OCI-M2 (cell line): ENCODE results near the gene AEBP1.
"Not testable (repeated sequence)": the region's sequence is repeated elsewhere in the genome, so short reads cannot be mapped to it uniquely, and the experiment has no call there.

ENCODE experiments used
- DNase-seq: peaks from one replicate; lab custom pipeline; 2025; ENCODE audit not compliant: unreplicated experiment; lab: John Stamatoyannopoulos, UW

Gene AEBP1

DNA sequence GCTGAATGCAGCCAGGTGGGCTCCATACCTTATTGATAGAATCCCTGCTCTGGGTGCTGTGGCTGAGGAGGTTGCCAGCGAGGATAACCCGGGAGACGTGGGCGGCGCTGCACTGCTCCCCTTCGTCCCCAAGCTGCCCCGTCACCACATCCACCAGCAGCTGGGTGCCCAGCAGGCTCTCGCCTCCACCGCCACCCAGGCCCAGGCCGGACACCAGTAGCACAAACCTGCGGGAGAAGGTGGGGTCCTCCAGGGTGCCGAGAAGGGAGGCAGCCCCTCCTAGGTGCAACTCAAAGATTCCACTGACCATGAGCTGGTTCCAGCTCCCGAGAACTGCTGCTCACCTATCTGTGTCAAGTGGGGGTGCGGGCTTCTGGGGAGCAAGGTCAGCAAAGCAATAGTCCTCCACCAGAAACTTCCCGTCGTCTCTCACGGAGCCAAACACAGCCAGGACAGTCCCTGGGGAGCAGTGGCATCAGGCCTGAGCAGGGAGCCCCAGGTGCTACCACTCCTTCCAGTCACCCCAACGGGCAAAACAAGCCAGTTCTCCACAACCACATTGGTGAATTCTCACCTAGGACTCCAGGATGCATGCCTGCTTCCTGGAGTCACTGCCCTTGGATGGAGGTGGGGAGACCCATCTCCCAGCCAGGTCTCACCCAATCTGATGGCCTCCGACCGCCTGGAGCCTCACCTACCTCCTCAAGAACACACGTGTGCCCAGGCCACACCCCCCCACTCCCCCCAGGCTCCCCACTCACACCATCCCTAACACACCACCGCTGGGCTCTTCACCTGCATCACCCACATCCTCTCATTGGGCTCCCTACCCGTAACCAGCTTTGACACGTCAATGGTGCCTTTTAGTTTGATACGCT is 12.9 kb downstream of the AEBP1 start:
- DNase-seq: no peak

DNA sequence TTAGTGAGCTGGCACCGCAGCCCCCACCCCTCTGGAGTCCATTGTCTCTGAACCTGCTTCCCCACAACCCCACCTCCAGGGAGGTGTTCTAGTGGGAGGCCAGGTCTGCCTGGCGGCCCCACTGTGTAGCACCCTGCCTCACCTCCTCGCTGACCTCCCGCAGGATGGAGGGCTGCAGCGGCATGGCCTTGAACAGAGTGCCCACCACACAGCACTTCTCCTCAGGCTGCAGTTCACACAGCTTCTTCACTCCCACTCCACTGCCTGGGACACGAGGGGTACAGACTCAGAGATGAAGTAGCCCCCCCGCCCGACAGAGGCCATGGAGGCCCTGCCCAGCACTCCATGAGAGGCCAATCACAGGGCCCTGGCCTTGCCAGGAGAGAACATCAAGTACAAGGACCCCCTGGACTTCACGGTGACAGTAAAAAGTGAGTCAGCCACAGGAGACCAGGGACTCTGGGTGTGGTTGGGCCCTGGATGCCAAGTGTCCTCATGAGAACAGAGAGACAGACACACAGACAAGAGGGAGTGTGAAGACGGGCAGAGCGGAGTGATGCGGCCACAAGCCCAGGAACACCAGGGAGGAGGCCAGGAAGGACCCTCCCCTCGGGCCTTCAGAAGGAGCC is 13.8 kb downstream of the AEBP1 start:
- DNase-seq: no peak

DNA sequence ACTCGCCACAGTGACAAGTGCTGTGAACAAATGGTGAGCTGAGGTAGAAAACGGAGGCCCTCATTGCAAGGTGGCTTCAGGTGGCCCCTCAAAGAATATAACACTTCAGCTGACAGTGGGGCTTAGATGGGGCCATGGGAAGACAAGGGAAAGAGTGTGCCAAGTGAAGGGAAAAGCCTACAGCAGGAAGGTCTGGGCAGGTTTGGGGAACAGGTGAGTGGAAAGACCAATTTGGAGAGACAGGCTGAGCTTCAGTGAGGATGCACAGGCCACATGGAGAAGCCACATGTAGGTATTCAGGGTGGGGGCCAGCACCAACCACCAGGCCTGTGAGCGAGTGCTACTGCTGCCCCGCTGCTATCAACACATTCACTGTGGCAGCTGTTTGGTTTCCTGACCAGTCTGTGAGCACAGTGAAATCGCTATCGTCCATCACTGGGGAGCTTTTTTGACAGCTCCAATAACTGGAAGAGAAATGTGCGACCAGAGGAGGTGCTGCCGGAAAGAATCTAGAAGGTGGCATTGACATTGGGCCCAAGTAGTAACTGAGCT is 15.8 kb downstream of the AEBP1 start:
- no peak for DNase-seq

DNA sequence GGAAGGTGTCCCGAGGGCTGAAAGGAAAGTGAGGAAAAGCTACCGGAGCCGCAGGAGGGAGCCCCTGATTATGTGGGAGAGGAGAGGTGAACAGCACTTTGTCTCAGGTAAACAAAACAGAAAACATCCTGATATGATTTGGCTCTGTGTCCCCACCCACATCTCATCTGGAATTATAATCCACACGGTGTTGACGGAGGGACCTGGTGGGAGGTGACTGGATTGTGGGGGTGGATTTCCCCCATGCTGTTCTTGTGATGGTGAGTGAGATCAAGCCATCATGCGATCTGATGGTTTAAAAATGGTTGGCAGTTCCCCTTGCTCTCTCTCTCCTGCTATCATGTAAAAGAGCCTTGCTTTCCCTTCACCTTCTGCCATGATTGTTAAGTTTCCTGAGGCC is 16.2 kb downstream of the AEBP1 start:
- no peak for DNase-seq

DNA sequence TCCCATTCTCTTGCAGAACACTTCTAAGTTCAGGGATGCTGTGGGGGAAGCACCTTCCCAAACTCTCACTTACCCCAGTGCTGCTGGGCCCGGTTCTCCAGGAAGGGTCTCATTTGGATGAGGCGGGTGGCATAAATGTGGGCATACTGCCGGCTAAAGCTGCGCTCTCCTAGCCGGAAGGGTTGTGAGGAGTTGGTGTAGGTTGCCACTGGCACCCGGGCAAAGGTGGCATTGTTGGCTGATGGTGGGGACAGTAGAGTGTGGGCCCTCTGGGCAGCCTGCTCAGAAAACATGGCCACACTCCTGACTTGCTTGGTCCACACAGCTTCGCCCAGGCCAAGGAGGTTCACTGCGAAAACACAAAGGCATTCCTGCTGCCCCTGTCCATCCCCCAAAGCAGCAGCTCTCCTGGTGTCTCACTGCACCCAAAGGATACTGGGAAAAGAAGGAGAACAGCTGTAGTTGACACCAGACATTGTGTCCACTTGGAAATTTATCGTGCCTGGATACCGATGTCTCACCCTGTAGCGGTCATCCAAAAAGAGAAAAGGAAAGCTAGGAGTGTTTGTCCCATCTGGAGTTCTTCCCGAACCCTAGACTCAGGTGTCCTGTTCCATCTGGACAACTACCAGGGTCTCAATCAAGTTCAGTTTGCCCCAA is 17.7 kb downstream of the AEBP1 start:
- DNase-seq: no peak

DNA sequence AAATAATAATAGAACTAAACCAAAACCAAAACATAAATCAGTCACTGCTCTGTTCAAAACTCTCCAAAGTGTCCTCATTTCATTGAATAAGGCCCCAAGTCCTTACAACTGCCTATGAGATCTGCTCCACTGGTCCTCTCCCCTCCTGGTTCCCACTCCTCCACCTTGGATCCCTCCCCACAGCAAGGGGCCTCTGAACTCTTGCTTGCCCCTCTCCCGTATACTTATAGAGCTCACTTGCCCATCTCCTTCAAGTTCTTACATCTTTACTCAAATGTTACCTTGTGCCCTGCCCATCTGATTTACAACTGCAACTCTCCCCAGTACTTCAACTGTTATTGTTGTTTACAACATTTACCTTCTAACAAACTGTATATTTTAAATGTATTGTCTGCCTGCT is 18.4 kb downstream of the AEBP1 start:
- no peak for DNase-seq

DNA sequence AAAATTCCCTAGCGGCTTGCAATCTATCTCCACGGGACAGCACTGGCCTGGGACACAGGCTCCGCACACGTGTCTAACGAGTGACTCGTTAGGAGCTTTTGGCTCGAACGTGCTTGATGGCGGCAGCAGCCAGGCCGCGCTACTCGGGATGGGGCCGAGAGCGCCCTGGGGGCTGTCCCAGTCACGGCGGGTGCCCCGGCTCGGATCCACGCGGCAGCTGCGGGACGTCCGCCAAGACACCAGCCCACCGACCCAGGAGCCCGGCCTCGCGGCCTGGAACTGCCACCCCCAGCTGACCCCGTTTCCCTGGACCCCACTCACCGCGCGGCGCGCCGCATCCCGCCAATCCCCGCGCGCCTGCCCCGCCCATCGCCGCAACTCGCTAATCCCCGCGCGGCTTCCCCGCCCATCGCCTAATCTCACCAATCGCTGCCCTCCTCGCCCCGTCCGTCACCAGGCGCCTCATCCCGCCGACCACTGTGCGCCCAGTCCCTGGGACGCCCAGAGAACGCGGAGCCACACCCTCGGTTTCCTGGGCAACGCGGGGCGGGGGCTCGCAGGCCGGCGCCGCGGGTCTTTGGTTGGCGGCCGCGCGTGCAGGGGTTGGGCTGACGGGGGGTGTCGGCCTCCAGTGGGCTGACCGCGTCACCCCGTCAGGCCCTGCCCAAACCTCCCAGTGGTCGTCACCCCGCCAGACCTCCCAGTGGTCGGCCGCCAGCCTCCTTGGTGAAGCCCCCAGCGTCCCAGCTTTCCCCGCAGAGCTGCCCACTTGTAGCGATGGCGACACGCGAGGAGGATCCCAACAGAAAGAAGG is 19.3 kb downstream of the AEBP1 start, which contains the start of gene POLD2:
POLD2 (minus strand) TSS at position 359 of the 814 bp plus-strand sequence. CDS start 1,495 bp downstream, outside the sequence.
- peak; percentile 30 for DNase-seq

DNA sequence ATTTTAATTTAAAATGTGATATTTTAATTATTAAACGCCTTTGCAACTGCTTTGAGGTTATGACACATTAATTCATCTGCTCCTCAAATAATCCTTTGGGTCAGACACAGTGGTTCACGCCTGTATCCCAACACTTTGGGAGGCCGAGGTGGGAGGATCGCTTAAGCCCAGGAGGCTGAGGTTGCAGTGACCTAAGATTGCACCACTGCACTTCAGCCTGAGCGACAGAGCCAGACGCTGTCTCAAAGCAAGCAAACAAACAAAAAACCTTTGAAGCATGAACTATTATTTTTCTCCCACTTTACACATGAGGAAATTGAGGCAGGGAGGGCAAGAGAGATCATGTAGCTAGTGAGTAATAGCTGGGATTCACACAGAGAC is 20.7 kb downstream of the AEBP1 start:
- DNase-seq: no peak

DNA sequence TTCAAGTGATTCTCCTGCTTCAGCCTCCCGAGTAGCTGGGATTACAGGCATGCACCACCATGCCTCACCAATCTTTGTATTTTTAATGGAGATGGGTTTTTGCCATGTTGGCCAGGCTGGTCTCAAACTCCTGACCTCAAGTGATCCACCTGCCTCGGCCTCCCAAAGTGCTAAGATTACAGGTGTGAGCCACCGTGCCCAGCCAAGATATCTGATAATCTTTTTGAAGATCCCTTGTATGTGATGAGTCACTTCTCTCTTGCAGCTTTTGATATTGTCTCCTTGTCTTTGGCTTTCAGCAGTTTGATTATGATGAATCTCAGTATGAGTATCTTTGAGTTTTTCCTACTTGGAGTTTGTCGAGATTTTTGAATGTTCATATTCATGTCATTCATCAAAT is 22.4 kb downstream of the AEBP1 start:
- not testable (repeated sequence) for DNase-seq

DNA sequence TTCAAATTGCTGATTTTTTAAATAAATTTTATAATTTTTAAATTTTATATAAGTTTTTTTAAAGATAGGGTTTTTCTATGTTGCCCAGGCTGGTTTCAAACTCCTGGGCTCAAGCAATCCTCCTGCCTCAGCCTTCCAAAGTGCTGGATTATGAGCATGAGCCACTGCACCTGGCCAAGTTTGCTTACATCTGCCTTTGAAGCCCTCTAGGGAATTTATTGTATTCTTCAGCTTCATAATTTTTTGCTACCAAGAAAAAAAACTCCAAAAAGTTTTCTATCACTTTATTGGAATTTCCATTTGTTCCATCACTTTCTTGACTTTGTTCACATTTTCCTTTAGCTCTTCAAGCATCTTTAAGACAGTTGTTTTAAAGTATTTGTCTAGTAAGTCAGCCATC is 23.0 kb downstream of the AEBP1 start:
- DNase-seq: no peak

DNA sequence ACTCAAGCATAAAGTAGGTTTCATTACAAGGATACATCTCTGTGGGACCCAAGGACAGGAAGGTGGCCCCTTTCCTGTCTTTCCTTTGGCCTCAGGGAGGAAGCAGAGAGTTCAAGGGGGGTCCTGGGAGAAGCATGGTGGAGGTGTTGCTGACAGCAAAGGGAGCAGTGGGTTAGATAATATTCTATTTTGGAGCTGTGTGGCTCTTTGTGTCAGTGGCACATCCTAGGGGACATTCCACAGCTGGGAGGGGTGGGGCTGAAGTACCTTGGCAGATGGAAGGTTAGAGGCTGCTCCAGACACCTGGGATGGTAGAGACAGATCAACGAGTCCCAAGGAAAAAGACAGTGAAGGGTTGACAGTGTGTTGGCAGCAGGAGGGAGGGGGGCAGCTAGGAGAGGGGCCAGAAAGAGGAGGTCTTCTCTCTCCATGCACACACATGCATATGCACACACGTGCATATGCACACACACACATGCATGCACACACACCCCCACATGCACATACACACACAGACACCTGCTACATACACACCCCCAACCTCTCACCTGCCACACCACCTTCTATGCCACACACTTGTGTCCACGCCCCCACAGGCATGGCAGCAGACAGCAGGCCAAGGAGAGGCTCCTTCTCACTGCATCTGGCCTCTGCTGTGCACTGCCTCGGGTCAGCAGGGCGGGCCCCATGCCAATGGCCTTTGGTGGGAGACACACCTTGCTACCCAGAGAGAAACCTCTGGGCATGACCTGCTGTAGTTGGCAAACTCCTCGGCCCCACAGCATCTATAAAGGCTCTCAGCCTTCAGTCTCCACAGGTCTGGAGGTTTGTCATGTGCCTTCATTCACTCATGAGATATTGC is 24.8 kb downstream of the AEBP1 start:
- DNase-seq: no peak

DNA sequence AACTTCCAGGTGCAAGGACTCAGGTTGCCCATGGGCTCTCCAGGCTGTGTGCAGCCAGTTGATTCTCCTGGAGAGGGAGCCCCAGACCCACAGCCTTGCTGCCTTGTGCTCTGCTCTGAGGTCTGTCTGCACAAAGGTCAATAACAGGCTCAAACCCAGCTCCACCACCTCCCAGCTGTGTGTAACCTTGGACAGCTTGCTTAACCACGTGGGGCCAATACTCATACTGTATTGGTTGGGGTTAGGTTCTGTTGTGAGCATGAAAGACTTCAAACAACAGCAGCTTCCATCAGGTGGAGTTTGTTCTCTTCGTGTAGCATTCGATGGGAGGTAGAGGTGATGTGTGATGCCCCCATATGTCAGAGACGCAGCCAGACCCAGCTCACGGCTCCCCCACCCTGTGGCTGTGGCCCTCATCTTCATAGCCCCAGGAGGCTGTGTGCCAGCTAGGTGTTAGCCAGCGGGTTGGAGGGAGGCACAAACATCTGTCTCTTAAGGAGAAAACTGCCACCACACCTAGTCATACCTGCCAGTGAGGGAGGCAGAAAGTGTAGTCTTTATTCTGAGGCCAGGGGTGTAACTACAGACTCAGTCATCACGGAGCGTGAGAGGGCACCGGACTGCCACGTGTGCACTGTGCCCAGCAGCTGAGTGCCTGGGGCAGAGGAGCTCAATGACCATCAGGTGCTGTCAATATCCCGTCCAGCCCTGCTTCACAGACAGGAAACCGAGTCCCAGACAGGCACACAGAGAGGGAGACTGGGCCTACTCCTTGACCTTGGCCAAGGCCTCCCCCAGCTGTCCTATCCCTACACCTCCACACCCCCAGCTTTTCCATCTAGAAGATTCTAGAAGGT is 27.3 kb downstream of the AEBP1 start:
- no peak for DNase-seq

DNA sequence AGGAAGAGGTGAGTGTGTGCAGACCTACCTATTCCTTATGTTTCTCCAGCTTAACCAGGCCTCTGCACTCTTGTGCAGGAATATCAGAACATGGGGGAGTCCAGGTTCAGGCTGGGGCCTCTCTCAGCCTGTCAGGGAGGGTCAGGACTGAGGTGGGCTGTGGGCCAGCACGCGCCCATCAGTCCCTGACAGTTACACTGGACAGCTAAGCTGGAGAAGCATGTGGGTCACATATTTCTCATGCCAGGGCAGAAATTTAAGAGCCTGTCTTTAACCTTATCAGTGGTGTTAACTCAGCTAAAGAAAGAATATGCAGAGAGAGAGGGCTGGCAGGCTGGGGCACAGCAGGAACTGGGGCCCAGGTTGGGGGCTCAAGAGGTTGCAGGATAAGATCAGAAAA is 27.9 kb downstream of the AEBP1 start:
- DNase-seq: no peak

DNA sequence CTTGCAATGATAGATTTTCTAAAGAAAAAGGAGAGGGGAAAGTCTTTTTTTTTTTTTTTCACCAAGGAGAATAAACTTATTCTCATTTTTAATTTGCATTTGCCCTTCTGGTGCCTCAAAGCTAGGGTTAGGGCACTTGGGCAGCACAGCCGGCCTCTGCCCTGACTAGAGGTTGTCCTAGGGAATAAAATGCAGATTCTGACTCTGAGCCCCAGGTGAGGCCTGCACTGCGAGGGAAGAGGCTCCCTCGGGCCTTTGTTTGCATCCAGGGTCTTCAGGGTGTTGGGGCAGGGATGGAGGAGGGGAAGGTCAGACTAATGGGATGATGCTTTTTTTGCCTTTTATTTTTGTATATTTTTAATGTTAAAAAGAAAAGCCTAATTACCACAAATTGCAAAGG is 29.1 kb downstream of the AEBP1 start:
- no peak for DNase-seq

DNA sequence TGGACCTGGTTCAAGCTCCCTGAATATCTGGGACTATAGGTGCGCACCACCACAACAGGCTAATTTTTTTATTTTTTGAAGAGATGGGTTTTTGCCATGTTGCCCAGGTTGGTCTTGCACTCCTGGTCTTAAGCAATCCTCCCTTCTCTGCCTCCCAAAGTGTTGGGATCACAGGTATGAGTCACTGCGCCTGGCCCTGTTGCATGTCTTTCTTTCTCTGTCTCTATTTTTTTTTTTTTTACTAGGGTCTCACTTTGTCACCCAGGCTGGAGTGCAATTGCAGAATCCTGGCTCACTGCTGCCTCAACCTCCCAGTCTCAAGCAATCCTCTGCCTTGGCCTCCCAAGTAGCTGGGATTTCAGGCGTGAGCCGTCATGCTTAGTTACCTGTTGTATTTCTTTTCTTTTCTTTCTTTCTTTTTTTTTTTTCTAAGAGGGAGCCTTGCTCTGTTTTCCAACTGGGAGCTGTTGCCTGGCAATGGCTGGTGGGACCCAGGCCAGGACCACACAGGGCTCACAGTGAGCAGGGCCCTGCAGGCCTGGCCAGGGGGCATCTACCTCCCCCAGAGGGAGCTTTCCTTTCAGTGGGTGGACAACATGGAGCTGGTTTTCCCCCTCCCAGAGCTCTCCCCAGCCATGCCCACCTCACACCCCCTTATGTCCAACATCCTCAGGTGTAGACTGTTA is 30.9 kb downstream of the AEBP1 start:
- DNase-seq: no peak

DNA sequence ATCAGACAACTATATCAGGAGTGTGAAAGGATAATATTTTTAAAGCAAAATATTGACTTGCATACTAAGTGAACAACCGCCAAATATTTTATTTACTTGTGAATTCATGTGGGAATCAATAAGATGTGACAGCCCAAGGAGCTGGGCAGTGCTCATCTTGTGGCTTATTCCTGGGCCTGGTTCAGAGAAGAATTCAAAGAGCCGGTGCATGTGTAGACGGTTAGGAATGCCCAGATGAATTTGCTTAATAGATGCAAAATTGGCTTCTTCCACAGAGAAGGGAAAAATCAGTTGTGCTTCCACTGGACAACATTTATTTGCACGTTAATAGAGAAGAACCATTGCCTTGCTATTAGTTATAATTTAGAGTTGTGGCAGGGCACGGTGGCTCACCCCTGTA is 32.6 kb downstream of the AEBP1 start:
- DNase-seq: no peak

DNA sequence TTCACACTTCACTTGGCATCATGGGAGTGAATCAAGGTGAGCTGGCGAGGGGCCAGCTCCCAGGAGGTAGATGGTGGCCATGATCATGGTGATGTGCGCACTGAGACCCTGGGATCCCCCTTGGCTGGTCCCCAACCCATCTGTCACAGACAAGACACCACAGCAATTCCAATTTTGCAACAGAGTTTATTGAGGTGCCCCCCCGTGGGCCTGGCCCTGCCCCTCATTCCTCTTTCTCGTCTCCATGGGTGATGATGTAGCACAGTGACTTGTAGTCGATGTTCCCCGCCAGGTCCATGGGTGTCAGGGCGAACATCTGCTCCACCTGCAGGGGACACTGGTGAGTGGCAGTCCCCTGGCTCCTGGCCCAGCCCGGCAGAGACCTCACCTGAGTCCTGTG is 34.6 kb downstream of the AEBP1 start:
- DNase-seq: no peak

DNA sequence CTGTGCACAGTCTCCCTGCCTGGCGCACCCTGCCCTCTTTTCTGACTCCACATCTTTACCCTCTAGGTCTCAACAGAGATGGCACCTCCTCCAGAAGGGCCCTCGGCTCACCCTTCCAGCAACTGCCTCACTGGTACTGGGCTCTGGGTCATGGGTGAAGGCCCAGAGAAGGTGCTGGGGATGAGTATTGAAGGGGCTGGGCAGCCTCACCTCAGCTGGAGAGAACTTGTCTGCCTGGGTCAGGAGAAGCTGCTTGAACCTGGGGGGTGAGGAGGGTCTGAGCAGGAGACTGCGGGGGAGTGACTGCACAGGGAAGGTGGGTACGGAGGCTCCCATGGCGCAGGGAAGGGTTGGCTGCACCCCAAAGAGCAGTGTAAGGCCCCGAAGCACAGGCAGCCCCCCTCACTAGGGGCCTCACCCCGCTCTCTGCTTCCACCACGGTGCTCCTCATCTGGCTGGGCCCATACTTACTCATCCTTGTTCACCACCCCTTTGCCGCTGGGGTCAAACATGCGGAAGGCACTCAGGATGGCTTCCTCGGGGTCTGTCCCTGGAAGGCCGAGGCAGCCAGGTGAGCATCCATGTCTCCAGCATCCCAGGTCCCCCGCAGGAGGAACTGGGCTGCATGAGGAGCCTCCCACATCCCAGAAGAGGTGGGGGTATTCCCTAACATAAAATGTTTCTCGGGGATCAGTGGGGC is 35.3 kb downstream of the AEBP1 start:
- no peak for DNase-seq
